Measurements from ENCODE around the gene PLAU. TPM values are rescaled to one million over a fixed set of nuclear protein-coding genes. Genes with fewer than 3 reads are reported as not detected.

Gene PLAU
- total and polyA plus RNA-seq, 2 of the 13 experiments (the other 11 are each of a cell fraction or from before 2014, with no cell fraction given): 0.45 to 11.2 TPM

GRCh38 chr10:73874267-73875138 lies 36.4 kb upstream of the PLAU start, which contains the start of gene CAMK2G (continued):
- TF ChIP-seq ZNF569 (CRISPR knock-in tag; IDR thresholded peaks at IDR 0.05; ENCODE audit: borderline replicate concordance) (no peak), ZNF687 (CRISPR knock-in tag; IDR thresholded peaks at IDR 0.05) (peak; percentile 82), ZNF501 (CRISPR knock-in tag; IDR thresholded peaks at IDR 0.05) (peak; percentile 70), ZNF503 (CRISPR knock-in tag; IDR thresholded peaks at IDR 0.05) (no peak), RAD51 (IDR thresholded peaks at IDR 0.05; ENCODE audit: borderline replicate concordance) (no peak), HDAC6 (IDR thresholded peaks at IDR 0.05; ENCODE audit: low read depth, low read length) (no peak), TAF1 (CRISPR knock-in tag; IDR thresholded peaks at IDR 0.05) (peak; percentile 71; the same call in 1 of the 2 replicates), ZNF629 (CRISPR knock-in tag; conservative IDR thresholded peaks at IDR 0.05) (no peak), ZFX (CRISPR knock-in tag; IDR thresholded peaks at IDR 0.05; ENCODE audit: low read depth) (peak; percentile 59; the same call in 1 of the 2 replicates), ZNF576 (CRISPR knock-in tag; IDR thresholded peaks at IDR 0.05) (no peak), CSRNP1 (CRISPR knock-in tag; IDR thresholded peaks at IDR 0.05) (no peak; the same call in 1 of the 2 replicates)
- TF ChIP-seq, protein P1, sequence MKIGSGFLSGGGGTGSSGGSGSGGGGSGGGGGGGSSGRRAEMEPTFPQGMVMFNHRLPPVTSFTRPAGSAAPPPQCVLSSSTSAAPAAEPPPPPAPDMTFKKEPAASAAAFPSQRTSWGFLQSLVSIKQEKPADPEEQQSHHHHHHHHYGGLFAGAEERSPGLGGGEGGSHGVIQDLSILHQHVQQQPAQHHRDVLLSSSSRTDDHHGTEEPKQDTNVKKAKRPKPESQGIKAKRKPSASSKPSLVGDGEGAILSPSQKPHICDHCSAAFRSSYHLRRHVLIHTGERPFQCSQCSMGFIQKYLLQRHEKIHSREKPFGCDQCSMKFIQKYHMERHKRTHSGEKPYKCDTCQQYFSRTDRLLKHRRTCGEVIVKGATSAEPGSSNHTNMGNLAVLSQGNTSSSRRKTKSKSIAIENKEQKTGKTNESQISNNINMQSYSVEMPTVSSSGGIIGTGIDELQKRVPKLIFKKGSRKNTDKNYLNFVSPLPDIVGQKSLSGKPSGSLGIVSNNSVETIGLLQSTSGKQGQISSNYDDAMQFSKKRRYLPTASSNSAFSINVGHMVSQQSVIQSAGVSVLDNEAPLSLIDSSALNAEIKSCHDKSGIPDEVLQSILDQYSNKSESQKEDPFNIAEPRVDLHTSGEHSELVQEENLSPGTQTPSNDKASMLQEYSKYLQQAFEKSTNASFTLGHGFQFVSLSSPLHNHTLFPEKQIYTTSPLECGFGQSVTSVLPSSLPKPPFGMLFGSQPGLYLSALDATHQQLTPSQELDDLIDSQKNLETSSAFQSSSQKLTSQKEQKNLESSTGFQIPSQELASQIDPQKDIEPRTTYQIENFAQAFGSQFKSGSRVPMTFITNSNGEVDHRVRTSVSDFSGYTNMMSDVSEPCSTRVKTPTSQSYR (CRISPR knock-in tag; IDR thresholded peaks at IDR 0.05; ENCODE audit: borderline replicate concordance): 0 out of 2 replicates have a peak, but pooled peaks have one; percentile 19
- TF ChIP-seq, protein P2, sequence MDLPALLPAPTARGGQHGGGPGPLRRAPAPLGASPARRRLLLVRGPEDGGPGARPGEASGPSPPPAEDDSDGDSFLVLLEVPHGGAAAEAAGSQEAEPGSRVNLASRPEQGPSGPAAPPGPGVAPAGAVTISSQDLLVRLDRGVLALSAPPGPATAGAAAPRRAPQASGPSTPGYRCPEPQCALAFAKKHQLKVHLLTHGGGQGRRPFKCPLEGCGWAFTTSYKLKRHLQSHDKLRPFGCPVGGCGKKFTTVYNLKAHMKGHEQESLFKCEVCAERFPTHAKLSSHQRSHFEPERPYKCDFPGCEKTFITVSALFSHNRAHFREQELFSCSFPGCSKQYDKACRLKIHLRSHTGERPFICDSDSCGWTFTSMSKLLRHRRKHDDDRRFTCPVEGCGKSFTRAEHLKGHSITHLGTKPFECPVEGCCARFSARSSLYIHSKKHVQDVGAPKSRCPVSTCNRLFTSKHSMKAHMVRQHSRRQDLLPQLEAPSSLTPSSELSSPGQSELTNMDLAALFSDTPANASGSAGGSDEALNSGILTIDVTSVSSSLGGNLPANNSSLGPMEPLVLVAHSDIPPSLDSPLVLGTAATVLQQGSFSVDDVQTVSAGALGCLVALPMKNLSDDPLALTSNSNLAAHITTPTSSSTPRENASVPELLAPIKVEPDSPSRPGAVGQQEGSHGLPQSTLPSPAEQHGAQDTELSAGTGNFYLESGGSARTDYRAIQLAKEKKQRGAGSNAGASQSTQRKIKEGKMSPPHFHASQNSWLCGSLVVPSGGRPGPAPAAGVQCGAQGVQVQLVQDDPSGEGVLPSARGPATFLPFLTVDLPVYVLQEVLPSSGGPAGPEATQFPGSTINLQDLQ (CRISPR knock-in tag; IDR thresholded peaks at IDR 0.05): no peak
